ENCODE data around the gene ACTG1. TPM values are rescaled to one million over a fixed set of nuclear protein-coding genes. Genes with fewer than 3 reads are reported as not detected.

ACTG1 gene
- total and polyA plus RNA-seq, 2 of the 13 experiments (the other 11 are each of a cell fraction or from before 2014, with no cell fraction given) = 973 to 1,138 TPM

DNA sequence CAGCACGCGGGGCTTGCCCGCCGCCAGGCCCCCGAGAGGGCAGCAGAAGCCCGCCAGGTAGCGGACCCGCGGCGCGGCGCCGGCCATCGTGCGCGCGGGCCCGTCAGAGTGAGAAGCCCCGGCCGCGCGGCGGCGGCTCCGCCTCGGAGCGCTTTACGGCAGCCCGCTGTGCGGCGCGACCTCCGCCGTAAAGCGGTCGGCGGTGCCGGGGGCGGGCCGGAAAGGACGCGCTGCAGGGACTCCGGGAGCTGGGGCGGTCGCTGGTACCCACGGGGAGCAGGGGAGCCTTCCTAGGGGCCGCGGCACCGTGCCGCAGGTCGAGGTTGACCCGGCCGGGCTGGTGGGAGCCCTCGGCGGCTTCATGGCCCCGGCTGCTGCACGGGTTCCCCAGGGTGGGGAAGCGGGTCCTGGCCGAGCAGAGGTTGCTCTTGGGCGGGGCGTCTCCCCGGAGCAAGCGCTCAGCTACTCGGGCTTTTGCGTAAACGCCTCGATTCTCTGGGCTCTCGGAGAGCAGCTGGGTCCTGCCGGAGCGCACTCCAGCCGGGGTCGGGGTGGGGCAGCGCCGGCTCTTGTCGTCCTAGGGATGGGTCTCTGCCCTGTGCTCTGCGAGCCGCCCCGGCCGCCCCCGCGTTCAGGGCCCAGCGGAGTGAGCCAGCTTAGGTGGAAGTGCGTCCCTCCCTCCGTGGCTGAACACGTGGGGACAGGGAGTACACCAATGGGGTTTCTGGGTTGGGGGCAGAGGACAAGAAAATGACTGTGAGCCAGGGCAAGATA, 39.8 kb upstream of the ACTG1 start, which contains the start of gene FAAP100 (continued):
- peak; percentile 17; the same call in 1 of the 2 replicates for TF ChIP-seq ERF (CRISPR knock-in tag; IDR thresholded peaks at IDR 0.05)
- peak; percentile 41; the same call in 1 of the 2 replicates for TF ChIP-seq ZNF468 (CRISPR knock-in tag; IDR thresholded peaks at IDR 0.05)
- peak; percentile 20; the same call in 1 of the 2 replicates for TF ChIP-seq ZNF558 (CRISPR knock-in tag; IDR thresholded peaks at IDR 0.05; ENCODE audit: borderline replicate concordance)
- peak; percentile 73; the same call in 1 of the 2 replicates for TF ChIP-seq SATB2 (CRISPR knock-in tag; IDR thresholded peaks at IDR 0.05)
- TF ChIP-seq ZNF501 (CRISPR knock-in tag; IDR thresholded peaks at IDR 0.05) = peak; percentile 87
- peak; percentile 73; the same call in 1 of the 2 replicates for TF ChIP-seq ZNF547 (CRISPR knock-in tag; IDR thresholded peaks at IDR 0.05)
- peak; percentile 66; the same call in 1 of the 2 replicates for TF ChIP-seq ZNF891 (CRISPR knock-in tag; IDR thresholded peaks at IDR 0.05)
- TF ChIP-seq, protein P1, sequence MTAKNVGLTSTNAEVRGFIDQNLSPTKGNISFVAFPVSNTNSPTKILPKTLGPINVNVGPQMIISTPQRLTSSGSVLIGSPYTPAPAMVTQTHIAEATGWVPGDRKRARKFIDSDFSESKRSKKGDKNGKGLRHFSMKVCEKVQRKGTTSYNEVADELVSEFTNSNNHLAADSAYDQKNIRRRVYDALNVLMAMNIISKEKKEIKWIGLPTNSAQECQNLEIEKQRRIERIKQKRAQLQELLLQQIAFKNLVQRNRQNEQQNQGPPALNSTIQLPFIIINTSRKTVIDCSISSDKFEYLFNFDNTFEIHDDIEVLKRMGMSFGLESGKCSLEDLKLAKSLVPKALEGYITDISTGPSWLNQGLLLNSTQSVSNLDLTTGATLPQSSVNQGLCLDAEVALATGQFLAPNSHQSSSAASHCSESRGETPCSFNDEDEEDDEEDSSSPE (CRISPR knock-in tag; IDR thresholded peaks at IDR 0.05) = peak; percentile 63; the same call in 1 of the 2 replicates
- TF ChIP-seq, protein P2, sequence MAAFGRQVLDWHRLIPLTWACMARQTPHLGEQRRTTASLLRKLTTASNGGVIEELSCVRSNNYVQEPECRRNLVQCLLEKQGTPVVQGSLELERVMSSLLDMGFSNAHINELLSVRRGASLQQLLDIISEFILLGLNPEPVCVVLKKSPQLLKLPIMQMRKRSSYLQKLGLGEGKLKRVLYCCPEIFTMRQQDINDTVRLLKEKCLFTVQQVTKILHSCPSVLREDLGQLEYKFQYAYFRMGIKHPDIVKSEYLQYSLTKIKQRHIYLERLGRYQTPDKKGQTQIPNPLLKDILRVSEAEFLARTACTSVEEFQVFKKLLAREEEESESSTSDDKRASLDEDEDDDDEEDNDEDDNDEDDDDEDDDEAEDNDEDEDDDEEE (CRISPR knock-in tag; IDR thresholded peaks at IDR 0.05) = peak; percentile 81
- TF ChIP-seq ZBTB40 (IDR thresholded peaks at IDR 0.05) = no peak
- peak; percentile 66 for TF ChIP-seq ZBTB40 (CRISPR knock-in tag; IDR thresholded peaks at IDR 0.05)
- peak; percentile 78 for TF ChIP-seq HOXA3 (CRISPR knock-in tag; IDR thresholded peaks at IDR 0.05)
- TF ChIP-seq MTA3 (CRISPR knock-in tag; IDR thresholded peaks at IDR 0.05) = no peak
- TF ChIP-seq ARNT2 (CRISPR knock-in tag; IDR thresholded peaks at IDR 0.05; ENCODE audit: low read depth) = peak; percentile 91
- TF ChIP-seq, protein P3, sequence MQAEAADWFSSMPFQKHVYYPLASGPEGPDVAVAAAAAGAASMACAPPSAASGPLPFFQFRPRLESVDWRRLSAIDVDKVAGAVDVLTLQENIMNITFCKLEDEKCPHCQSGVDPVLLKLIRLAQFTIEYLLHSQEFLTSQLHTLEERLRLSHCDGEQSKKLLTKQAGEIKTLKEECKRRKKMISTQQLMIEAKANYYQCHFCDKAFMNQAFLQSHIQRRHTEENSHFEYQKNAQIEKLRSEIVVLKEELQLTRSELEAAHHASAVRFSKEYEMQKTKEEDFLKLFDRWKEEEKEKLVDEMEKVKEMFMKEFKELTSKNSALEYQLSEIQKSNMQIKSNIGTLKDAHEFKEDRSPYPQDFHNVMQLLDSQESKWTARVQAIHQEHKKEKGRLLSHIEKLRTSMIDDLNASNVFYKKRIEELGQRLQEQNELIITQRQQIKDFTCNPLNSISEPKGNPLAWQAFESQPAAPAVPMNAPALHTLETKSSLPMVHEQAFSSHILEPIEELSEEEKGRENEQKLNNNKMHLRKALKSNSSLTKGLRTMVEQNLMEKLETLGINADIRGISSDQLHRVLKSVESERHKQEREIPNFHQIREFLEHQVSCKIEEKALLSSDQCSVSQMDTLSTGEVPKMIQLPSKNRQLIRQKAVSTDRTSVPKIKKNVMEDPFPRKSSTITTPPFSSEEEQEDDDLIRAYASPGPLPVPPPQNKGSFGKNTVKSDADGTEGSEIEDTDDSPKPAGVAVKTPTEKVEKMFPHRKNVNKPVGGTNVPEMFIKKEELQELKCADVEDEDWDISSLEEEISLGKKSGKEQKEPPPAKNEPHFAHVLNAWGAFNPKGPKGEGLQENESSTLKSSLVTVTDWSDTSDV (CRISPR knock-in tag; IDR thresholded peaks at IDR 0.05) = peak; percentile 88; the same call in 1 of the 2 replicates
